OCI-LY1 (cell line): ENCODE results near the gene PRRC2B.

Experiments used
- H2AFZ ChIP-seq: fragments of 200-600 bp; sonication (generic), shearing (Covaris generic); 2 replicates; pipeline ENCODE4 v1.6.0; 2014; ENCODE audit warnings: antibody characterized with exemption, mild to moderate bottlenecking, low read length
- H3F3A ChIP-seq: fragments of 200-600 bp; sonication (generic), shearing (Covaris generic); 2 replicates; pipeline ENCODE4 v1.6.0; 2014; ENCODE audit warnings: mild to moderate bottlenecking, antibody characterized with exemption, low read length, moderate library complexity; ENCODE audit not compliant: insufficient read depth
- H3K27ac ChIP-seq: fragments of 200-600 bp; sonication (generic); 2 replicates; pipeline ENCODE4 v1.5.1; 2014; ENCODE audit warnings: low read length, mixed run types, mild to moderate bottlenecking, low read depth; ENCODE audit not compliant: poor library complexity, severe bottlenecking
- H3K27me3 ChIP-seq: fragments of 200-600 bp; sonication (generic); 2 replicates; pipeline ENCODE4 v1.6.0; 2014; ENCODE audit warnings: antibody characterized with exemption, mild to moderate bottlenecking, low read length, moderate library complexity; ENCODE audit not compliant: insufficient read depth
- H3K36me3 ChIP-seq: fragments of 200-600 bp; sonication (generic); 2 replicates; pipeline ENCODE4 v1.6.1; 2014; ENCODE audit warnings: mild to moderate bottlenecking, antibody characterized with exemption, low read length, moderate library complexity, mixed read lengths; ENCODE audit not compliant: insufficient read depth
- H3K4me1 ChIP-seq: fragments of 200-600 bp; sonication (generic); 2 replicates; pipeline ENCODE4 v1.5.1; 2014; ENCODE audit warnings: mild to moderate bottlenecking, low read length, moderate library complexity; ENCODE audit not compliant: insufficient read depth, severe bottlenecking
- H3K4me2 ChIP-seq: fragments of 200-600 bp; sonication (generic), shearing (Covaris generic); 2 replicates; pipeline ENCODE4 v1.6.1; 2014; ENCODE audit warnings: low read length
- H3K4me3 ChIP-seq: fragments of 200-600 bp; sonication (generic); 2 replicates; pipeline ENCODE4 v1.5.1; 2014; ENCODE audit warnings: low read length, low read depth, mild to moderate bottlenecking, mixed read lengths; ENCODE audit not compliant: poor library complexity, severe bottlenecking
- H3K79me2 ChIP-seq: fragments of 200-600 bp; shearing (Covaris generic); 2 replicates; pipeline ENCODE4 v1.6.1; 2016; ENCODE audit warnings: mixed run types, low read length, mixed read lengths; ENCODE audit not compliant: insufficient read depth
- H3K9ac ChIP-seq: fragments of 200-600 bp; sonication (generic), shearing (Covaris generic); 2 replicates; pipeline ENCODE4 v1.6.1; 2014; ENCODE audit warnings: mild to moderate bottlenecking, low read length, mixed read lengths
- H3K9me2 ChIP-seq: fragments of 200-600 bp; sonication (generic), shearing (Covaris generic); 2 replicates; pipeline ENCODE4 v1.6.1; 2014; ENCODE audit warnings: low read depth, mild to moderate bottlenecking, low read length, mixed read lengths
- H3K9me3 ChIP-seq: fragments of 200-600 bp; shearing (Covaris generic); 2 replicates; pipeline ENCODE4 v1.6.1; 2014; ENCODE audit warnings: low read length, mixed read lengths
- H4K20me1 ChIP-seq: fragments of 200-600 bp; sonication (generic), shearing (Covaris generic); 2 replicates; pipeline ENCODE4 v1.6.0; 2016; ENCODE audit warnings: mild to moderate bottlenecking, low read length; ENCODE audit not compliant: insufficient read depth
- EZH2 ChIP-seq: fragments of 200-600 bp; sonication (generic), shearing (Covaris generic); IDR thresholded peaks from 2 replicates; pipeline ENCODE4 v1.8.0; 2017; ENCODE audit warnings: borderline replicate concordance, mixed run types, mild to moderate bottlenecking, antibody characterized with exemption, low read length, moderate library complexity, mixed read lengths
- TF ChIP-seq, protein P1 (sequence below): fragments of 200-600 bp; sonication (generic), shearing (Covaris generic); IDR thresholded peaks from 2 replicates; pipeline ENCODE4 v1.5.1; 2017; ENCODE audit warnings: mild to moderate bottlenecking, antibody characterized with exemption, low read length, moderate library complexity, mixed read lengths

Gene PRRC2B

DNA sequence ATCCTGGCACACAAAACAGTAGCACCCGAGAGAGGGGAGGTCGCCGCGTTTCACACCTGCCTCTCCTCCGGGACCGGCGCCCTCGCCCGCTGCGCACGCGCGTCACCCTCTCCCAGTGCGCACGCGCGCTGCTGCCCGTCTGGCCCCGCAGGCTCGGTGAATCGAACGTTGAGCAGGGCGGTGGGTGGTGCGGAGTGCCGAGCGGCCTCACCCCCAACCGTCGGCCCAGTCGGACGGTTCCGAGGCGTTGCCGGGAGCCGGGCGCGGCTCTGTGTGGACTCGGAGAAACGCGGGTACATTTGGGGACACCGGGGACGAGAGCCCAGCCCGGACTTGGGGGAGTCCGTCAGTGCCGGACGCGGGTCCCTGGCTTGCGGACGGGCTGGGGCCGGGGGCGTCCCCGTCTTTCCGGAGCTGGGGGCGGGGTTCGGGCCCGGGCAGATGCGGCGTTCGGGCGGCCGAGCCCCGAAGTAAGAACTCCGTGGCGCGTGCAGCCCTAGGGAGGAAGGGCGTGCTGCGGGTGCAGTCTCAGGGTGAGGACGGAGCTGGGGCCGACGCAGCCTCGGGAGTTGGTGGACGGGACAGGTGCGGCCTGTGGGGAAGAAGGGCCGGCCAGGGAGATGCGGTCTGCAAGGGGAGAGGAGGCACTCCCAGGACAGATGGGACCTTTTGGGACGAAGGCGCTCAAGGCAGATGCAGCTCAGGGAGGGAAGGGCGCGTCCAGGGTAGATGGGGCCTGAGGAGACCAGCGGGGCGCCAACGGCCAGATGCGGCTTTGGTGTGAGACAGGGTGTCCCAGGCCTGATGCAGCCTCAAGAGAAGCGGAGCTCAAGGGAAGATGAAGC is 109.1 kb downstream of the PRRC2B start, which contains the start of gene POMT1:
Gene POMT1 (plus strand): TSS at position 138 of the 845 bp plus-strand sequence. CDS start 1,301 bp downstream, outside the sequence.
- no peaks in the 10 kb centered on the region for H3K79me2 ChIP-seq
- H3K4me1 ChIP-seq, result peaks cover 30% of the 10 kb centered on the region
- peak within 1 kb of the TSS; percentile 84 for H3K4me3 ChIP-seq
- peak within 1 kb of the TSS; percentile 83 for H3K9ac ChIP-seq
- H3K27ac ChIP-seq, result peak within 1 kb of the TSS; percentile 56
- peak within 1 kb of the TSS; percentile 87 for H3K4me2 ChIP-seq
- H4K20me1 ChIP-seq, result no peaks in the 10 kb centered on the region
- TF ChIP-seq, protein P1, sequence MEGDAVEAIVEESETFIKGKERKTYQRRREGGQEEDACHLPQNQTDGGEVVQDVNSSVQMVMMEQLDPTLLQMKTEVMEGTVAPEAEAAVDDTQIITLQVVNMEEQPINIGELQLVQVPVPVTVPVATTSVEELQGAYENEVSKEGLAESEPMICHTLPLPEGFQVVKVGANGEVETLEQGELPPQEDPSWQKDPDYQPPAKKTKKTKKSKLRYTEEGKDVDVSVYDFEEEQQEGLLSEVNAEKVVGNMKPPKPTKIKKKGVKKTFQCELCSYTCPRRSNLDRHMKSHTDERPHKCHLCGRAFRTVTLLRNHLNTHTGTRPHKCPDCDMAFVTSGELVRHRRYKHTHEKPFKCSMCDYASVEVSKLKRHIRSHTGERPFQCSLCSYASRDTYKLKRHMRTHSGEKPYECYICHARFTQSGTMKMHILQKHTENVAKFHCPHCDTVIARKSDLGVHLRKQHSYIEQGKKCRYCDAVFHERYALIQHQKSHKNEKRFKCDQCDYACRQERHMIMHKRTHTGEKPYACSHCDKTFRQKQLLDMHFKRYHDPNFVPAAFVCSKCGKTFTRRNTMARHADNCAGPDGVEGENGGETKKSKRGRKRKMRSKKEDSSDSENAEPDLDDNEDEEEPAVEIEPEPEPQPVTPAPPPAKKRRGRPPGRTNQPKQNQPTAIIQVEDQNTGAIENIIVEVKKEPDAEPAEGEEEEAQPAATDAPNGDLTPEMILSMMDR, result no peak
- TF ChIP-seq EZH2, result no peak
- no peak within 1 kb of the TSS for H2AFZ ChIP-seq
- no peaks in the 10 kb centered on the region for H3K9me2 ChIP-seq
- no peaks in the 10 kb centered on the region for H3K9me3 ChIP-seq
- H3K27me3 ChIP-seq, result no peaks in the 10 kb centered on the region
- peaks cover 28% of the 10 kb centered on the region for H3K36me3 ChIP-seq
- peaks cover 6% of the 10 kb centered on the region for H3F3A ChIP-seq

- Histone ChIP-seq H3K27me3 (no peaks in the 10 kb centered on the region), H3K9me3 (no peaks in the 10 kb centered on the region), H3K27ac (no peak overlapping the region), H3K36me3 (peaks cover 20% of the 10 kb centered on the region), H4K20me1 (no peaks in the 10 kb centered on the region), H3K79me2 (no peaks in the 10 kb centered on the region), H3K4me1 (peaks cover 30% of the 10 kb centered on the region), H3K4me2 (peak overlapping the region; percentile 87), H3F3A (peaks cover 6% of the 10 kb centered on the region), H3K9me2 (no peaks in the 10 kb centered on the region), H3K9ac (peak overlapping the region; percentile 83), H2AFZ (no peak overlapping the region), H3K4me3 (peak overlapping the region; percentile 84)
- no peak for TF ChIP-seq EZH2
- TF ChIP-seq, protein P1, result peak; percentile 36
Observed at GRCh38 chr9:131503626-131504465, 110.0 kb downstream of the PRRC2B start.

DNA sequence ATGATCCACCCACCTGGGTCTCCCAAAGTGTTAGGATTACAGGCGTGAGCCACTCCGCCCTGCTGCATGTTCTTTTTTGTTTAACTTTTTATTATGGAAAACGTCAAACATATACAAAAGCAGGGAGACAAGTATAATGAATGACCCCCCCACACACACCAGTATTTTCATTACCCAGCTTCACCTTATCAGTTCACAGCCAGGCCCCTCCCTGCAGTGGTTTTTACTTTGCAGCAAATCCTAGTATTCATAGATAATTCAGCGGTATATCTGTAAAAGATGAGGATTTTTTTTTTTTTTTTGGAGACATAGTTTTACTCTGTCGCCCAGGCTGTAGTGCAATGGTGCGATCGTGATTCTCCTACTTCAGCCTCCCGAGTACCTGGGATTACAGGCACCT is 111.1 kb downstream of the PRRC2B start:
- Histone ChIP-seq H2AFZ (no peak overlapping the region), H3K27me3 (no peaks in the 10 kb centered on the region), H3K79me2 (no peaks in the 10 kb centered on the region), H3K36me3 (peaks cover 13% of the 10 kb centered on the region), H3K9me2 (no peaks in the 10 kb centered on the region), H3K27ac (no peak overlapping the region), H3K4me2 (no peak overlapping the region), H3K4me1 (peaks cover 25% of the 10 kb centered on the region), H4K20me1 (no peaks in the 10 kb centered on the region), H3F3A (peaks cover 6% of the 10 kb centered on the region), H3K4me3 (no peak overlapping the region), H3K9ac (no peak overlapping the region), H3K9me3 (no peaks in the 10 kb centered on the region)
- TF ChIP-seq, protein P1, result no peak
- no peak for TF ChIP-seq EZH2
